ENCODE results near the gene MECP2.

MECP2 gene

GRCh38 chrX:153973127-153974002 lies 124.2 kb downstream of the MECP2 start:
- peak overlapping the region; percentile 99 for H3K27ac ChIP-seq
- peak overlapping the region; percentile 87 for H3K4me3 ChIP-seq
- DNase-seq (ENCODE audit: low spot score): no peak
- TF ChIP-seq CTCF (IDR thresholded peaks at IDR 0.05): no peak

GRCh38 chrX:153972368-153973126 lies 125.0 kb downstream of the MECP2 start, which contains the start of gene TMEM187:
Gene TMEM187, plus strand, starts transcription at chrX:153972754. Its CDS starts 9,309 bp downstream, at chrX:153982063.
- Histone ChIP-seq H3K27ac (peak within 1 kb of the TSS; percentile 99), H3K4me3 (peak within 1 kb of the TSS; percentile 87)
- TF ChIP-seq CTCF (IDR thresholded peaks at IDR 0.05): no peak
- peak; percentile 93 for DNase-seq (ENCODE audit: low spot score)
